HK-2 (cell line): ENCODE data around the gene CFAP100.

Experiments
- DNase-seq: peaks from one replicate; pipeline ENCODE4 v3.0.0-alpha.2; 2018; ENCODE audit not compliant: unreplicated experiment

The CFAP100 gene

DNA sequence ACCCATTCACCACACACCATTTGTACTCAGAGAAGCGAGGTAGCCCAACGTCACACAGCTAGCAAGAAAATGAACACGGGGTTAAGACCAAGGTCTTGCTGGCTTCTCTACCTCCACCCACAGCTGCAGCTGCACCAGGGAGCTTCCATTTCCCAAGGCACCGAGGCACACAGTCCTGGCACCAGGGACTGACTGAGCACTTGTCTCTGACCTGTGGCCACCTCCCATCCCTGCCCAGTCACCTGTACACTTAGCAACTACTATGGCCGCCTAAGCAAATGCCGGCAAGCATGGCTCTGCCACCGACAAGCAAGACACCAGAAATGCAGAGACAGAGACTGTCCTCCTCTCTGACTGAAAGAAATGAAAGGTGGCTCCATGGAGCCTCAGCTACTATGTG, 65.7 kb downstream of the CFAP100 start:
- no peak for DNase-seq

- DNase-seq = no peak
These were observed 66.9 kb downstream of the CFAP100 start for GRCh38 chr3:126461450-126462070.

GRCh38 chr3:126463521-126463920, 68.8 kb downstream of the CFAP100 start:
- DNase-seq = no peak

DNA sequence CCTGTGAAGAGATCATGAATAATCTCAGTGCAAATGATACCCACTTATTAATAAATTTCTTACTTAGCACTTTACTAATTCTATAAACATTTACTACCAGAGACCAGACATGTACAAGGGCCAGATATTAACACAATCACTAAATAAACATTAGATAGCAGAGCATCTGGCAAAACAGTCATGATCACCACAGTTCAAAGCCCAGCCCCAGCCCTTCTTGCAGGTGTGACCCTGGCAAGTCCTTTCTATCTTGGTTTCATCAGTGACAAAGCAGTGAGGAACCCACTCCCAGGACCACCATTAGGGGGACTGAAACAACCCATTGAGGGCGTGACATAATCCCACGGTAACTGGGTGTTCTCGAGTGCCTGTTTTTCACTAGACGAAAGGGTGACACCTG, 69.4 kb downstream of the CFAP100 start:
- DNase-seq = no peak

GRCh38 chr3:126464494-126464893, 69.8 kb downstream of the CFAP100 start:
- DNase-seq = no peak

- no peak for DNase-seq
These were observed 70.3 kb downstream of the CFAP100 start for GRCh38 chr3:126464997-126465396.

- DNase-seq = no peak
These were observed 71.3 kb downstream of the CFAP100 start for GRCh38 chr3:126465928-126466544.

DNA sequence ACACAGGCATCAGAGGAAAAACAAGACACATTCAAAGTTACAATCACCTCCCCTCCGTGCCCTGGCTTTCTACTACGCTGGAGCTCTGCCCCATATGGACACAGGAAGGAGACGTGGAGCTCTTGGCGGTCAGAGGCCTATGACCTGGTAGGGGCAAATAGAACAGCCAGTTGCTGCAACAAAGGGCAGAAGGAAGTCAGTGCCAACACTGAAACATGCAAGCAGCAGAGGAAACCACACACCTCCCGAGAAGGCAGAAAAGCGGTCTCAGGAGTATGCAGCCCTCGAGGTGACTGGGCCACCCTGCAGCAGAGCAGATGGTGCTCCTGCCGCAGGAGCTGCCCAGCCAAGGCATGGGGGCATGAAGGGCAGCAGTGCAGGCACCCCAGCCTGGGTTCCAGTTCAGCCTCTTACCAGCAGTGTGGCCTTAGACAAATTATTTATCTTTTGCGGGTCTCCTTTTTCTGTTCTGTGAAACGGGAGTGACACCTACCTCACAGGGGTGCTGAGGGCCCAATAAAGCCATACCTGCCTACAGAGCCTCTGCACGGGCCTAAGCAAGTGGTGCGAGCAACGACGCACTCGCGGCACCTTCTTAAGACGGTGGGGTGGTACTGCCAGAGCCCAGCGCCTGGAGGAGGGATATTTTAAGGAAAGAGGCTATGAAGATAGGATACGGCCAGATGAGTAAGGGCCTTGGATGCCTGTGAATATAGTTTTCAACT, 72.3 kb downstream of the CFAP100 start:
- DNase-seq = no peak

DNA sequence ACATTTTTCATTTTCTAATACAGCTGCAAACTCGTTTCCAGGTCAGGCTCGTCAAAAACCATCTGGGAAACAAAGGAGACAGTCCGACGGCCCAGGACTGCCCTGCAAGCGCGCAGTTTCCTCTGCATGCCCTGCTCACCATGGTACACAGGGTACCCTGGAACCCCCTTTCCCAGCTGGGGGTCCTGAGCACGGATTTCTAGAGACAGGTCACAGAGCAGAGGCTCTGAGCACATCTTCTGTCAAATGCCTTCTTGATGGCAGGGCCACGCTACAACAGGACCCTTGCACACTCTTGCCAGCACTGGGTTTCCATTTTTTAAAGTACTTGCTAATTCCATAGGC, 72.9 kb downstream of the CFAP100 start:
- no peak for DNase-seq

GRCh38 chr3:126468028-126468891, 73.6 kb downstream of the CFAP100 start:
- DNase-seq = no peak

DNA sequence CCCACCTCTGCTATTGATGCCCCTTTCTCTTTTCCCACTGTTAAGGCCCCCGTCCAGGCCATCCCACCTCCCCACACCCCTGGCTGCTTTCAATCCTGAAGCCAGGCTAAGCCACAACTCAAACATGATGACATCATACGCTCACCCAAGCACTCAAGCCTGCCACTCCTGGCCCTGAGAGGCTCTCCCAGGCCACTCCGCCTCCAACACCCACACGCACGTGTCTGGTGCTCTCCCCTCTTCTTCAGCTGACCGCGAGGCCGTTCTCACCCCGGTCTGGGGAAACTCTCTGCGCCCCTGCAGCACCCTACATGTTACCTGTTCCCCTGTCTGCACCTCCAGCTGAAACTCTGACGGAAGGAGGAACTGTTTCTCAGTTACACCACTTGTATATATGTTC, 74.8 kb downstream of the CFAP100 start:
- DNase-seq = peak; percentile 4

GRCh38 chr3:126472277-126473006, 77.7 kb downstream of the CFAP100 start:
- DNase-seq = peak; percentile 13

DNA sequence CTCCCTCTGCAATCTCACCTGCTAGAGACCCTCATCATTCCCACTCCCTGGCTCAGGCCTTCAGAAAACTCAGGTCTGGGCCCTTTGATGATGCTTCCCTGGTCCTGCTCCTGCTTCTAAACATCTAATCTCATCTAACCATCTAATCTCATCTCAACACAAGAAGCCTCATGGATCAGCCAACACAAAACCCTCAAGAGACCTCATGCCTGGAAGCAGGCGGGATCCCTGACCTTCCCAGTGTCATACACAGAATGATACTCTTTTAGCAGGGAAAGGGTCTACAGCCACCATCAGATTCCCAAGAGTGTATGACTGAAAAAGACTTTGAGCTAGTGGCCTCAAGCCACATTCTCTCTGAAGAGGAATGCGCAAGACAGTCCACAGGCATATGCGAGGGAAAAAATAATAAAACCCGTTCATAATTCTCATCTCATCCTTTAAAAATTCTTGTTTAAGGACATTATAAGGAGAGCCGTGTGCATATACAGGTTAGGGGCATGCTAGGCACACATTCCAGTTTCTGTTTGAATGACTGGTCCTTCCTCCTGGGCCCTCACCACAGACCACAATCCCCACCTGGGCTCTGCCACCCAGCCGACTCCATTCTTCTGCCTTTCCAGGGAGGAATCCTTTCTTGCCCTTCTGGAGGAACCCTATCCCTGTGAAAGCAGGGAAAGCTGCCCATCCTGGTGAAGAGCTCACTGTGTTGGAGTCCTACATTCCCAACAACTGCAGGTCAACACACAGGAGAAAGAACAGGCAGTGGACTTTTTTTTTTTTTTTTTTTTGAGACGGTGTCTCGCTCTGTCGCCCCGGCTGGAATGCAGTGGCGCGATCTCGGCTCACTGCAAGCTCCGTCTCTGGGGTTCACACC, 78.8 kb downstream of the CFAP100 start:
- no peak for DNase-seq

DNA sequence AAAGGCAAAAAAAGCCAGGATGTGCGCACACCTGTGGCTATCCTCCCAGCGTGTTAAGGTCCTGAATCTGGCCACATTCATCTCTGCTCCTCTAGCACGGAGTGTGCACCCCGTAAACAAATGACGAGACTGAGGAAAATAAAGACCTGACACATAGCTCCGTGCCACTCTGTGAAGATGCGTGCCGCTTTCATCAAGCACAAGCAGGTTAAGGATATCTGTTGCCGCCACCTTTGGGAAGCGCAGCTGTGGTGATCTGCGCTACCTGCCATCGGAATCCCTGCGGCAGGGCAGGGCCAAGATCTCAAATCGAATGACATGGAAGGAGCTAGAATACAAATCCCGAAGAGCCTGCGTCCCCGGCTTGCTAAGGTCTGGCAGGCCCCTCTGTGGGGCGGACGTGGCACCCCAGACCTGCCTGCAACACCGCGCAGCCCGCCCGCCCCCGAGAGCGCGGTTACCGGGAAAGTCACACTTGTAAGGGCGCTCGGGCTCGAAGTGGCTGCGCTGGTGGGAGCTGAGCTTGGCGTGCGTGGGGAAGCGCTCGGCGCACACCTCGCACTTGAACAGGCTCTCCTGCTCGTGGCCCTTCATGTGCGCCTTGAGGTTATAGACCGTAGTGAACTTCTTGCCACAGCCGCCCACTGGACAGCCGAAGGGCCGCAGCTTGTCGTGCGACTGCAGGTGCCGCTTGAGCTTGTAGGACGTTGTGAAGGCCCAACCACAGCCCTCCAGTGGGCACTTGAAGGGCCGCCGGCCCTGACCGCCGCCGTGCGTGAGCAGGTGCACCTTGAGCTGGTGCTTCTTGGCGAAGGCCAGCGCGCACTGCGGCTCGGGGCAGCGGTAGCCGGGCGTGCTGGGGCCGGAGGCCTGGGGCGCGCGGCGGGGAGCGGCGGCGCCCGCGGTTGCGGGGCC, 80.0 kb downstream of the CFAP100 start:
- peak; percentile 51 for DNase-seq

DNA sequence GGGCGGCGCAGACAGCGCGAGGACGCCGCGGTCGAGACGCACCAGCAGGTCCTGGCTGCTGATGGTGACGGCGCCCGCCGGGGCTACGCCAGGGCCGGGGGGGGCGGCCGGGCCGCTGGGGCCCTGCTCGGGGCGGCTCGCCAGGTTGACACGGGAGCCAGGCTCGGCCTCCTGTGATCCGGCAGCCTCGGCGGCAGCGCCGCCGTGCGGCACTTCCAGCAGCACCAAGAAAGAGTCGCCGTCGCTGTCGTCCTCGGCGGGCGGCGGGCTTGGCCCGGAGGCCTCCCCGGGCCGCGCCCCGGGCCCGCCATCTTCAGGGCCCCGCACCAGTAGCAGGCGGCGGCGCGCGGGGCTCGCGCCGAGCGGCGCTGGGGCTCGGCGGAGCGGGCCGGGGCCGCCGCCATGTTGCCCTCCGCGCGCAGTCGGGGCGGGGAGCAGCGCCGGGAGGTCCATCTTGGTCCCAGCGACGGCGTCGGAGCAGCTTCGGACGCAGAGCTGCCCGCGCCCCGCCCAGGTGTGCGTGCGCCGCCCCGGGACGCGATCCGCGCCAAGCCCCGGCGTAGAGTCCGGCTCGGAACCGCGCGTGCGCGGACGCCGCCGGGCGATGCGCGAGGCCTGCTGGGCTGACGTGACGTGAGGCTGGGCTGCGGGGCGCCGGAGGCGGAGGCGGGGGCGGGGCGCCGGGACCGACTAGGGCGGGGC, 80.9 kb downstream of the CFAP100 start, which contains the start of gene ZXDC:
ZXDC (minus strand) TSS at position 479 of the 702 bp plus-strand sequence; CDS start at position 453, 26 bp downstream.
- DNase-seq = peak; percentile 96

DNA sequence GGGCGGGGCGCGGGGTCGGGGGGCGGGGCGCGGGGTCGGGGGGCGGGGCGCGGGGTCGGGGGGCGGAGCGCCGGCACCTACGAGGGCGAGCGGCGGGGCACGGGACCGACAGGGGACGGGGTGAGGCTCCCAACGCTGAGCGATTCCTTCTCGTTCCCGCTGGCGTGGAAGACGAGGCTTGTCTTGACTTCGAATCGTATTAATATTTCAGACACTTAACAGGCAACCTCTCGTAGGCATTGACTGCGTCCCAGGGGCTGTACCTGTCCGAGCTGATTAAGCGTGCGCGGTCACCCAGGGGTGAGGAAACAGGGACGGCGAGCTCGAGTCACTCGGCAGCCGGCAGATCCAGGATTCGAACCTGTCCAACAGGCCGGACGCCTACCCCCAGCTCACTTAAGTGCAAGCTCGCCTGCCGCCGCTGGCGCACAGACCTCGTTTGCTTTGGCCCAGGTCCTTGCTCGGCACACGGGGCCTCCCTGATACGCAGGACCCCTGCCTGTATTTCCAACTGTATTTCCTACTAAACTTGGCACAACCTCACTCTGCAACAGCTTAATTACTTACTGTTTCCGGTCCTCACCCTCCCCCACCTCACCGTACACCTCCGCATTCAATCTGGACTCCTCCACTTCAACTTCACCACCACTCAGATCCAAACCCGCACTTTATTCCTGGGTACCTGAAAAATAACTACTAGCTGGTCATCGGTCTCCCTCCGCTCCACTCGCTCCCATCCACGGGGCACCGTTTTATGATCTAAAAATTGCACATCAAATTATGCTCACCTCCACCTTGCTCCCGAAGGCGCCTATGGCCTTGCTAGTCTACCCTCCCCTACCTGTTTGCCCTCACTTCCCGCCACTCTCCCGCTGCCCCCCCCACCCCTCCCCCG, 81.7 kb downstream of the CFAP100 start:
- no peak for DNase-seq

DNA sequence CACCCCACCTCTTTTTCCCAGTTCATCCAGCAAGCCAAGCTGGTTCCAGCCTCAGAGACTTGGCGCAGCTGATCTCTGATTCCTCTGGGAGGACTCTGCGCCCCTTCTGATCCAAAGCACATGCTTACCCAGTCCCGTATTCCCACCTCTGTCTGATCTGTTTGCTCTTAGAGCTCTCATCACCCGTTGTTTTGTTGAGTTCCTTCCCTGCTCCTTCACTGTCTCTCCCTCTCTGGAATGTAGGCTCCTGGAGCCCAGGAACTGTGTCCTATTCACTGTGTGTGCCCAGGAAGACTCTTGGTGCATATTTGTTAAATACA, 82.3 kb downstream of the CFAP100 start:
- DNase-seq = no peak
